Measurements from ENCODE around the gene PROM1.

PROM1 gene

GRCh38 chr4:16023776-16024408 lies 59.9 kb downstream of the PROM1 start:
- DNase-seq = no peak

DNA sequence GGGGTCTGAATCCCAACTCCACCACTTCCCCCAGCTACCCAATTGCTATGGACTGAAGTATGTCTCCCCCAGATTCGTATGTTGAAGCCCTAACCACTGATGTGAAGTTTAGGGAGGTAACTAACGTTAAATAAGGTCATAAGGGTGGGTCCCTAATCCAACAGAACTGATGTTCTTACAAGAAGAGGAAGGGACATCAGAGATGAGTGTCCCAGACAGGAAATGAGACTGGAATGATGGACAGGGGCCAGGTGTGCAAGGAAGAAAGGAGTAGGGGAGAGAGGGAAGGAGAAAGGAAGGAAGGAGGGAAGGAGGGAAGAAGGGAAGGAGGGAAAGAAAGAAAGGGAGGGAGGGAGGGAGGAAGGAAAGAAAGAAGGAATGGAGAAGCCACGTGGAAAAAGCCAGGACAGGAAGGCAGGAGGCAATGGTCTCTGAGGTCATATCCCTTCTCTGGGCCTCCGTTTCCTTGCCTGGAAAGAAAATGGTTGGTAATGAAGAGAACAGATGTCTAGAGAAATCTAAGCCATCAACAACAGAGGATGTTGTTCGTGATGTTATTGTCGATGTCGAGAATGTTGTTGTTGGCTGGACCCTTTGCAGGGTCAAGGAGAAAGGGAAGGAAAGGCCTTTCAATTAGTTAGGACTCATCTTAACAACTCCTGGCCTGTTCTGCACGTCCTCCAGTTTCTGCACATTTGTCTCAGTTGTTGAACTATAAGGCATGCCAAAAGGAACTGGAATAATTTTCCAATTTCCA lies 61.8 kb downstream of the PROM1 start:
- DNase-seq = no peak

DNA sequence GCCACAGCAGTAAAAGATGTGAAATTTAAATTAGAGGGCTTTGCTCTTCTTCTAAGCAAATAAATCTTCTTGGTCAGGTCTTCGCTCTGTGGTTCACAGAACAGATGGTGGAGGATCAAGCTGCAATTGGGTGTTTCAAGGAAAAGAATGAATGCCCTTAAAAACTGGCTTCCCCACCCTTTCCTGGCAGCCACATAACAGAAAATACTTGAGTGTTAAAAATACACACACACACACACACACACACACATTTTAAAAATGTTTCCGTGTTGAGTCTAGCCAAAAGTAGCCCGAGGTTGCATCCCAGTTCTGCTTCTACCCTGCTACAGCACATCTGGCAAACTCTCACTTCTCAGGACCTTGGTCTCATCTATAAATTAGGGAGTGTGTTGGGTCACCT lies 64.2 kb downstream of the PROM1 start:
- no peak for DNase-seq

DNA sequence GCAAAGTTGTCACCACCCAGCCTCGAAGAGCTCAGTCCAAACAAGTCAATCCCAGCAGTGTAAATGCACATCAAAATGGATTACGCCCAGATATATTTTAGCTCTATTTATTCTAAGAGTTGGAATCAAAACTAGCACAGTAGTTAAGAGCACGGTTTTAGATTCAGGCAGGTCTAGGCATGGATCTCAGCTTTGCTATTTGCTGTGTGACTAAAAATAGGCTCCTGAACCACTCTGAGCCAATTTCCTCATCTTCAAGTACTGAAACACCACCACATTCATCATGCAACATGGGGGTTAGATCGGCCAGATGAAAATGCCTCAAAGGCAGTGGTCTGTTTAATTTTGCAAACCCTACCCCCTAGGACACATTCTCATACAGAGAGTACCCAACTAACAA lies 65.0 kb downstream of the PROM1 start:
- no peak for DNase-seq

GRCh38 chr4:16018061-16018676 lies 65.7 kb downstream of the PROM1 start:
- no peak for DNase-seq

DNA sequence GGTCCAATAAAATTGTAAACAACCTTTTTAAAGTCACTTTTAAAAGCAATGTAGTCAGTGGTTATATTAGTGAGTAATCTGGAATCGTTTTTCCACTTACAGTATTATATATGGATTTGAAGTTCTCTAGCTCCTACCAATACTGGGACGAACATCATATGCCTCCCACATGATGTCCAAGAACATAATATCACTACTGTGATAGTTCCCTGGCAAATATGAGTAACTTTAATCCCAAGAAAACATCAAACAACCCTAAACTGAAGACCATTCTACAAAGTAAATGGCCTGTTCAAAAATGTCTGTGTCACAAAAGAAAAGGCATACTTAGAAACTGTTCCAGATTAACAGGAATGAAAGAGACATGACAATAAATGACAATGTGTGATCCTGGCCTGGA lies 67.3 kb downstream of the PROM1 start:
- no peak for DNase-seq

DNA sequence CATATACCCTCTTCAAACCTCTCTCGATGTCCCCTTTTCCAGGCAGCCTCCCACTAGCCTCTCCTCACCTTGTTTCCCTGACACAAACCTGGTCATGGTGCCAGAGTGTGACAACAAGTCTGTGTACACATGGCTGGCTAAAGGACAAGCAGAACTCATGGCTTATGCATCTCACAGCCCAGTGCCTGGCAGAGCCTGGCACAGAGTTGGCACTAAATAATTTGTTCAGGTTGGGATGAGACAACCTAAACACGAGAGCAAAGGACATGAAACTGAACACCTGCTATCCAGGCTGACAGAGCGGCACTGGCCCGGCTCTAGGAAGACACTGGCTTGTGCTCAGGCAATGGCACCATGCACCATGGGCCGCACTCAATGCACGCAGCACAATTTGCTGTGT lies 72.7 kb downstream of the PROM1 start:
- no peak for DNase-seq

GRCh38 chr4:16009153-16009552 lies 74.7 kb downstream of the PROM1 start:
- no peak for DNase-seq

DNA sequence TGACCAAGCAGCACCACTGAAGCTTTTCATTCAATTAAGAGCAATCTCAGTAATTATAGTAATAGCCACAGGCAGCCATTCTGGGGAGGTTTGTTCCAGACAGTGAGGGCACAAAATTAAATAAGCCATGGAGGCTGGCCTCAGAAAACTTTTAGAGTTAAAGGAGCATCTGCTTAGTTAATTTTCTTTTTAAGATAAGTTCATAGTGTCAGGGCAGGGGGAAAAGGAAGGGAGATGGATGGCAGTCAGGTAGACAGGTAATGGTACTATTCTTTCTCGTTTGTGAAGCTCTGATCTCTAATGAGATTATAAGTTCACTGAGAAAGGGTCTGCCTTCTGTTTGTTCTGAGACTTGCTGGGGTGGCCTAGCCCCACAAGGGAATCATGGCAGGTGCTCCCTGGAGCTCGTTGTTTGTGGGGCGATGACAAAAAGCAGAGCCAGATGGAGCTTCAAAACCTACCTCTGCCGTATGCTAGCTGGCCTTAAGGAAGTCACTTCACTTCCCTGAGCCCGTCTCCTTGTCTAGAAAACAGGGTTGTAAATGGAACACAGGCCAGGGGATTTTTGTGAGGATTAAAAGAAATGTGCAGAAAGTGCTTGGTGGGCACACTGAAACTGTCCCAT lies 76.2 kb downstream of the PROM1 start:
- DNase-seq = no peak

- no peak for DNase-seq
These were observed 76.9 kb downstream of the PROM1 start for GRCh38 chr4:16006771-16007446.

- DNase-seq = no peak
These were observed 78.1 kb downstream of the PROM1 start for GRCh38 chr4:16005676-16006075.

- peak; percentile 55 for DNase-seq
These were observed 82.4 kb downstream of the PROM1 start for GRCh38 chr4:16001484-16001858.

GRCh38 chr4:16000708-16001483 lies 82.9 kb downstream of the PROM1 start:
- no peak for DNase-seq

DNA sequence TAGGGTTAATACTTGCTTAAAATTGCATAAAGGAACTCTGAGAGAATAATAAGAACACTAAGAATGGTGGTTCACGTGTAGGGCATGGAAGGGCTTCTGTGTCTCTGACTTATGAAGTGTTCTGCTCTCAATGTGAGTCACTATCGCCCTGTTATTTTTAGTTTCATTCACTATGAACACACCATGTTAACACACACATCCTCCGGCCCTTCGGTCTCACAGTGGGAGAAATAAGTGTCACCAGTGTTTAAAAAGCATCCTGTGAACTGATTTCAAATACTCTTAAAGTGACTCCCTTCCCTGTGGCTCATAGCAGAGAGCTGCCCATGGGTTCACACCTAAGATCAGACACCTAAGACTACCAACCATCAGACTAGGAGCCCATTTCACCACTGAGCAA lies 87.0 kb downstream of the PROM1 start:
- DNase-seq = no peak

GRCh38 chr4:15995826-15996225 lies 88.0 kb downstream of the PROM1 start:
- DNase-seq = no peak

DNA sequence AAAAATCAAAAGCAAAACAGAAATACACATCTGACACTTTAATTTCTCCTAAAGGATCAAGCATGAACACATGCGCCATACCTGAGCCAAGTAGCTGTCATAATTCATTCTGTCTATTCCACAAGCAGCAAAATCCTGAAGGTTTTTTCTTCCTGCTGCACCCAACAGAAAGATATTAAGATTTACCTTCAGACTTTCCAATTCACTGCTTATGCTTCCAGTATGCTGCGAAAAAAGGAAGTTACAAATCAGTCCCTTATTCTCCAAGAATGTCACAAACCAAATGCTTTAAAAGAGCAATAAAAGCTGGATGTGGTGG lies 91.7 kb downstream of the PROM1 start:
- DNase-seq = no peak

DNA sequence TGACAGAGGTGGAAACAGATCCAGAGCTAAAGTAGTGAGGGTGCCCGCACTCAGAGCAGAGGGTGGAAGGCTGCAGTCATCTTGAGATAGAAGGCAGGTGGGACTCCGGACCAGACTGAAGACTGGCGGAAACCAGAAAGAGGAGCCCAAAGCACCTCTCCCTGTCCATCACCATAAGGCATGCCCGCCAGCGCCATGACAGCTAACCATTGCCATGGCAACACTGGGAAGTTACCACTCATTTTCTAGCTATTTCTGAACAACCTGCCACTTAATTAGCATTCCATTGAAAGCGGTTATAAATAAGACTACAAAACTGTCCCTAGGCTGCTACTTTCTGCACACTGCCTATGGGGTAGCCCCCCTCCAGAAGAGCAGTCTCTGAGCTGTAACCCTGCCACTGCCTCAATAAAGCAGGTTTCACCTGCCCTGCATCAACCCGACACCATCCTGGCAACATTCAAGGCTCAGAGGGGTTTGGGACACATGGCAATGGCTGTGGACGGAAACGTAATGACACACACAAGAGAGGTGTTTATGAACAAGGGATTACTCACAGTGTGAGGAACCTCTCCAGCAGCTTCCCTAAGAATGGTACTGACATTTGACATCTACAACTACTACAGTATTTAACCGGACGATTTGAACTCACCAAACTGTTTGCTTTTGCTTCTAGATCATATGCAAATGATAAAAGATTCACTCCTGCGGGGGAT lies 93.1 kb downstream of the PROM1 start:
- no peak for DNase-seq

- no peak for DNase-seq
These were observed 94.4 kb downstream of the PROM1 start for GRCh38 chr4:15989424-15989823.

GRCh38 chr4:15988222-15988621 lies 95.6 kb downstream of the PROM1 start:
- DNase-seq = no peak

- no peak for DNase-seq
These were observed 96.9 kb downstream of the PROM1 start for GRCh38 chr4:15986907-15987306.

- DNase-seq = no peak
These were observed 100.2 kb downstream of the PROM1 start for GRCh38 chr4:15983610-15984009.
